Caco-2 (cell line): ENCODE measurements around the gene NEUROG3. TPM values are rescaled to one million over a fixed set of nuclear protein-coding genes. Genes with fewer than 3 reads are reported as not detected.

ENCODE experiments used
- BruUV-seq: library from RNA; stranded (reverse); fragments of 400-500 nt; replicated peaks from 2 replicates; lab custom pipeline; 2021; lab: Mats Ljungman, UMichigan
- CTCF ChIA-PET: fragments of 300-600 bp; sonication (Branson Sonifier 250); formaldehyde crosslinking; loops from one replicate; lab custom pipeline; 2022; ENCODE audit warnings: antibody characterized with exemption; lab: Charles Lee
- POLR2A ChIA-PET: fragments of 300-600 bp; sonication (Branson Sonifier 250); formaldehyde crosslinking; loops from one replicate; lab custom pipeline; 2022; ENCODE audit warnings: antibody characterized with exemption; lab: Charles Lee
- DNase-seq, 2 experiments: peaks; one replicate each; pipeline versions ENCODE4 v3.0.0 to v3.0.0-alpha.2; 2020 to 2022
- H3K27me3 ChIP-seq: replicated peaks from 2 replicates; pipeline ENCODE4 v1.6.0; 2011; ENCODE audit warnings: low read length; ENCODE audit not compliant: control insufficient read depth, insufficient read depth
- H3K36me3 ChIP-seq: 2 replicates; pipeline ENCODE4 v1.5.1; 2011; ENCODE audit warnings: low read length; ENCODE audit not compliant: control insufficient read depth, insufficient read depth
- H3K4me1 ChIP-seq: fragments of 250-450 bp; sonication (Bioruptor Pico); 2 replicates; pipeline ENCODE4 v1.5.1; 2020; ENCODE audit warnings: mild to moderate bottlenecking
- H3K4me3 ChIP-seq: 2 replicates; pipeline ENCODE4 v1.5.1; 2011; ENCODE audit warnings: low read depth, mild to moderate bottlenecking, control low read depth, low read length
- H3K9me3 ChIP-seq: fragments of 250-450 bp; sonication (Bioruptor Pico); 2 replicates; pipeline ENCODE4 v1.5.1; 2020; ENCODE audit warnings: mild to moderate bottlenecking, moderate library complexity
- H3K27ac Mint-ChIP-seq: one replicate; pipeline ENCODE4 v1.8.0; 2022; ENCODE audit warnings: mixed read lengths; ENCODE audit not compliant: unreplicated experiment
- H3K27me3 Mint-ChIP-seq: one replicate; pipeline ENCODE4 v1.8.0; 2022; ENCODE audit warnings: mixed read lengths; ENCODE audit not compliant: insufficient read depth, unreplicated experiment
- H3K36me3 Mint-ChIP-seq: one replicate; pipeline ENCODE4 v1.8.0; 2022; ENCODE audit warnings: mild to moderate bottlenecking, mixed read lengths; ENCODE audit not compliant: insufficient read depth, unreplicated experiment
- H3K4me1 Mint-ChIP-seq: one replicate; pipeline ENCODE4 v1.8.0; 2022; ENCODE audit warnings: low read depth, mixed read lengths; ENCODE audit not compliant: unreplicated experiment
- H3K4me3 Mint-ChIP-seq: one replicate; pipeline ENCODE4 v1.8.0; 2022; ENCODE audit warnings: mild to moderate bottlenecking, moderate library complexity, mixed read lengths; ENCODE audit not compliant: unreplicated experiment
- H3K9me3 Mint-ChIP-seq: one replicate; pipeline ENCODE4 v1.8.0; 2022; ENCODE audit warnings: mixed read lengths; ENCODE audit not compliant: unreplicated experiment
- intact Hi-C: fragments of 100-400 bp; cut with micrococcal nuclease; formaldehyde crosslinking; loops from one replicate; pipeline ENCODE4 v1.10.0; 2022; ENCODE audit not compliant: unreplicated experiment
- total RNA-seq: library from RNA; stranded (reverse); gene quantifications from 2 replicates; pipeline ENCODE4 v1.2.3, GENCODE V29; 2022
- TF ChIP-seq, protein P1 (sequence below), 2 experiments: fragments of 200-600 bp in 1 of 2; IDR thresholded peaks; 1 replicate in 1 of 2; 2 replicates in 1 of 2; pipeline versions ENCODE4 v1.5.1 to v1.8.0; 2011 to 2022; ENCODE audit warnings: antibody characterized with exemption in 1 of 2, control low read depth in 1 of 2, inconsistent platforms in 1 of 2, low read depth in 1 of 2, low read length in 1 of 2, mild to moderate bottlenecking in 1 of 2, moderate library complexity in 1 of 2; ENCODE audit not compliant: insufficient read depth in 1 of 2, severe bottlenecking in 1 of 2, unreplicated experiment in 1 of 2

Gene NEUROG3
- total RNA-seq, 1 experiment from 2014 or later, result not detected

DNA sequence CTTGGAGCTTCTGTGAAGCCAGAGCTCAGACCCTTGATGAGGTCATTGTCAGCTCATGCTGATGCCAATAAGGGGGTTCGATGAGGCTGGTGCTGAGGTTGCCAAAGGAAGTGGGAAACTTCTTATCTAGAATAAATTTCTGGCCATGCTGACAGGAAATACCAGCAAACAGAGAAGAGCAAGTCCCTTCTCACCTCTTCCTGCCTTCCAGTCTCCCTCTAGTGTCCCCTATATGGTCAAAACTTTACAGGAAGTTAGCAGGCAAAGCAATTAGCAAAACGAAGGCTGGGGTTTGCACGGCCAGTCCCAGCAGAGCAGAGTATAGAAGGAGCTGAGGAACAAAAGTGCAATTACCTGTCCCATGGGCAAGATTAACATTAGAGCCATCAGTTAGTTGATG lies 15.1 kb upstream of the NEUROG3 start:
- no peak for DNase-seq
- H3K9me3 Mint-ChIP-seq, result no peaks in the 10 kb centered on the region
- no peaks in the 10 kb centered on the region for H3K36me3 ChIP-seq
- intact Hi-C loops, result no loop called here
- H3K4me3 ChIP-seq, result no peak overlapping the region
- TF ChIP-seq, protein P1, sequence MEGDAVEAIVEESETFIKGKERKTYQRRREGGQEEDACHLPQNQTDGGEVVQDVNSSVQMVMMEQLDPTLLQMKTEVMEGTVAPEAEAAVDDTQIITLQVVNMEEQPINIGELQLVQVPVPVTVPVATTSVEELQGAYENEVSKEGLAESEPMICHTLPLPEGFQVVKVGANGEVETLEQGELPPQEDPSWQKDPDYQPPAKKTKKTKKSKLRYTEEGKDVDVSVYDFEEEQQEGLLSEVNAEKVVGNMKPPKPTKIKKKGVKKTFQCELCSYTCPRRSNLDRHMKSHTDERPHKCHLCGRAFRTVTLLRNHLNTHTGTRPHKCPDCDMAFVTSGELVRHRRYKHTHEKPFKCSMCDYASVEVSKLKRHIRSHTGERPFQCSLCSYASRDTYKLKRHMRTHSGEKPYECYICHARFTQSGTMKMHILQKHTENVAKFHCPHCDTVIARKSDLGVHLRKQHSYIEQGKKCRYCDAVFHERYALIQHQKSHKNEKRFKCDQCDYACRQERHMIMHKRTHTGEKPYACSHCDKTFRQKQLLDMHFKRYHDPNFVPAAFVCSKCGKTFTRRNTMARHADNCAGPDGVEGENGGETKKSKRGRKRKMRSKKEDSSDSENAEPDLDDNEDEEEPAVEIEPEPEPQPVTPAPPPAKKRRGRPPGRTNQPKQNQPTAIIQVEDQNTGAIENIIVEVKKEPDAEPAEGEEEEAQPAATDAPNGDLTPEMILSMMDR (IDR thresholded peaks at IDR 0.05; ENCODE audit: insufficient read depth in 1 of 2, low read depth in 1 of 2, low read length in 1 of 2, severe bottlenecking in 1 of 2, unreplicated experiment in 1 of 2), result peak in 1 of 2 experiments; percentile 36
- H3K4me3 Mint-ChIP-seq, result no peak overlapping the region
- H3K36me3 Mint-ChIP-seq, result no peaks in the 10 kb centered on the region
- H3K4me1 Mint-ChIP-seq, result no peaks in the 10 kb centered on the region
- H3K27me3 Mint-ChIP-seq, result peaks cover 7% of the 10 kb centered on the region
- ChIA-PET POLR2A (no interaction called here), CTCF (no interaction called here)
- no peaks in the 10 kb centered on the region for H3K4me1 ChIP-seq
- no peak overlapping the region for H3K27ac Mint-ChIP-seq
- BruUV-seq, result no TSS peak
- no peaks in the 10 kb centered on the region for H3K27me3 ChIP-seq
- H3K9me3 ChIP-seq, result no peaks in the 10 kb centered on the region

DNA sequence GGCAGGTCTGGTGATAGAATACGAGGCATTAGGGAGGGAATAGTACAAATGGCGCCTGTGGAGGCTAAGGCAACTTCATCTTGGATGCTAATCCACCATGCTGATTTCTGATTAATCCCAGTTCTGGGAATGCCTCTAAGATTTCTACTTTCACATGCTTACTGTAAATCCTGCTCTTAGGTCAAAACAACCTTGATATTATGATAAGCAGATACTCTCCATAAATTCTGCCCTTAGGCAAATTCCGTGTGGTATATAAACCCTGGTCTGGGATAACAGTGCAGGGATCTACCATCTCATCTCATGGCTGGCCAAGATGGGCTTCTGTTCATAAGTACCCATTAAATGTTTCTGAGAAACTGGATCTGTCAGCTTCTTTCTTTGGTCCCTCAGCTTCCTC lies 11.4 kb upstream of the NEUROG3 start:
- Mint-ChIP-seq H3K4me3 (no peak overlapping the region), H3K36me3 (no peaks in the 10 kb centered on the region), H3K27me3 (peaks cover 7% of the 10 kb centered on the region), H3K27ac (no peak overlapping the region), H3K4me1 (no peaks in the 10 kb centered on the region), H3K9me3 (no peaks in the 10 kb centered on the region)
- Histone ChIP-seq H3K36me3 (no peaks in the 10 kb centered on the region), H3K4me1 (no peaks in the 10 kb centered on the region), H3K9me3 (no peaks in the 10 kb centered on the region), H3K27me3 (no peaks in the 10 kb centered on the region), H3K4me3 (no peak overlapping the region)
- no TSS peak for BruUV-seq
- no peak for DNase-seq
- CTCF ChIA-PET, result no interaction called here
- POLR2A ChIA-PET, result interaction anchor here (0.6 kb wide), 1 partner anchor 44 kb away, joined by 3 read pairs; no protein-coding TSS in a partner anchor
- intact Hi-C loops, result no loop called here
- TF ChIP-seq, protein P1 (IDR thresholded peaks at IDR 0.05; ENCODE audit: insufficient read depth in 1 of 2, low read depth in 1 of 2, low read length in 1 of 2, severe bottlenecking in 1 of 2, unreplicated experiment in 1 of 2), result no peak

DNA sequence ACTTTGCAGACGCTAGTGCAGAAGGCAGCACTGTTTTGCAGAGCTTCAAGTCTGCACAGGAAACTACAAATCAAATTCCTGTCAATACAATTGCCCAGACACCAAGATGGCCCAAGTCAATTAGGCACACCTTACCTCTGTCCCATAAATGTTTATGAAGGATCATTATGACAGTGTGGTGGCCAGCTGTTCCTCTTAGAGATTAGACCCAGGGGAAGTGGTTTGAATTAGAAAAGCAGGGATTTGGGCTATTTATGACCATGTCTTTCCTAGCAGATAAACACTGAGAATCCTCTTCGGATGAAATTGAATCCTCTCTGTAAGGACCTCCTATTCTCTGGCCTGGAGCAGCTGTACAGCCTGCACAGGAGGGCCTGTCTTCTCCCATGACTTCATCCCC lies 9.9 kb upstream of the NEUROG3 start:
- H3K9me3 ChIP-seq, result no peaks in the 10 kb centered on the region
- TF ChIP-seq, protein P1 (IDR thresholded peaks at IDR 0.05; ENCODE audit: insufficient read depth in 1 of 2, low read depth in 1 of 2, low read length in 1 of 2, severe bottlenecking in 1 of 2, unreplicated experiment in 1 of 2), result no peak
- H3K4me1 ChIP-seq, result no peaks in the 10 kb centered on the region
- no peaks in the 10 kb centered on the region for H3K27me3 ChIP-seq
- H3K27me3 Mint-ChIP-seq, result peaks cover 13% of the 10 kb centered on the region
- H3K4me1 Mint-ChIP-seq, result no peaks in the 10 kb centered on the region
- DNase-seq, result no peak
- intact Hi-C loops, result no loop called here
- H3K36me3 Mint-ChIP-seq, result no peaks in the 10 kb centered on the region
- BruUV-seq, result no TSS peak
- no peaks in the 10 kb centered on the region for H3K9me3 Mint-ChIP-seq
- ChIA-PET CTCF (no interaction called here), POLR2A (no interaction called here)
- no peaks in the 10 kb centered on the region for H3K36me3 ChIP-seq
- H3K4me3 ChIP-seq, result no peak overlapping the region
- H3K4me3 Mint-ChIP-seq, result no peak overlapping the region
- no peak overlapping the region for H3K27ac Mint-ChIP-seq
